ENCODE results near the gene ALPG. TPM values are rescaled to one million over a fixed set of nuclear protein-coding genes. Genes with fewer than 3 reads are reported as not detected.
"Not testable (repeated sequence)": the region's sequence is repeated elsewhere in the genome, so short reads cannot be mapped to it uniquely, and the experiment has no call there.

Gene ALPG
- total RNA-seq (2022), result 1.9 and 2.5 TPM in 2 replicates
- Bru-seq, nascent RNA, result percentile 18 among the genes with signal in this experiment
- not detected for BruChase-seq, experiment 1, labeled RNA remaining after a 2-hour chase
- BruChase-seq, experiment 2, labeled RNA remaining after a 6-hour chase, result percentile 44 among the genes with signal in this experiment
- long read RNA-seq, partial matches to known transcripts, result 0 of 2 reads
- long read RNA-seq, other reads (novel, unspliced or antisense), result 0 of 2 reads

DNA sequence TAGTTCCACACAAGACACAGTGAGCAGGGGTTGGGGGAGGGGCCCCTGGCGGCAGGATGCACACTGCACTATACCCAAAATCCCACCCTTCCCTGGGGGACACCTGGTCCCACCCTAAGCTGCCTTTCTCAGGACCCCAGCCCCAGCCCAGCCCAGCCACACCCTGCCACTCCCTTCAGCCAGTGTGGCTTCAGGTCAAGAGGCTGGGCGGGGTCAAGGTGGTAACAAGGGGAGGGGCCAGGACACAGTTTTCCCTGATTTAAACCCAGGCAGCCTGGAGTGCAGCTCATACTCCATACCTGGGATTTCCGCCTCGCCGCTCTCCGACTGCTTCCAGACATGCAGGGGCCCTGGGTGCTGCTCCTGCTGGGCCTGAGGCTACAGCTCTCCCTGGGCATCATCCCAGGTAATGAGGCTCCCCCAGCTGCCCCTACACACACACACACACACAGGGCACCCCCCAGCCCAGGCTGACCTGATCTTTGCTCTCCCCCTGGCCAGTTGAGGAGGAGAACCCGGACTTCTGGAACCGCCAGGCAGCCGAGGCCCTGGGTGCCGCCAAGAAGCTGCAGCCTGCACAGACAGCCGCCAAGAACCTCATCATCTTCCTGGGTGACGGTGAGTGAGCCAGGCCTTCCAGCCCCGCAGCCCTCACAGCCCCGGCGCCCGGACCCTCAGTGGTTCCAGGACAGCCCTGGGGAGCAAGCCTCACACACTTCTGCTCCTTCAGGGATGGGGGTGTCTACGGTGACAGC, at the start of gene ALPG:
ALPG (plus strand) TSS at position 289 of the 755 bp plus-strand sequence; CDS start at position 340, 51 bp downstream.
- POLR2A ChIA-PET, result no interaction called here
- H3K36me3 ChIP-seq (ENCODE audit: control insufficient read depth, insufficient read depth, low read length), result no peaks in the 10 kb centered on the region
- H3K9me3 Mint-ChIP-seq (ENCODE audit: unreplicated experiment), result no peaks in the 10 kb centered on the region
- TF ChIP-seq, protein P1, sequence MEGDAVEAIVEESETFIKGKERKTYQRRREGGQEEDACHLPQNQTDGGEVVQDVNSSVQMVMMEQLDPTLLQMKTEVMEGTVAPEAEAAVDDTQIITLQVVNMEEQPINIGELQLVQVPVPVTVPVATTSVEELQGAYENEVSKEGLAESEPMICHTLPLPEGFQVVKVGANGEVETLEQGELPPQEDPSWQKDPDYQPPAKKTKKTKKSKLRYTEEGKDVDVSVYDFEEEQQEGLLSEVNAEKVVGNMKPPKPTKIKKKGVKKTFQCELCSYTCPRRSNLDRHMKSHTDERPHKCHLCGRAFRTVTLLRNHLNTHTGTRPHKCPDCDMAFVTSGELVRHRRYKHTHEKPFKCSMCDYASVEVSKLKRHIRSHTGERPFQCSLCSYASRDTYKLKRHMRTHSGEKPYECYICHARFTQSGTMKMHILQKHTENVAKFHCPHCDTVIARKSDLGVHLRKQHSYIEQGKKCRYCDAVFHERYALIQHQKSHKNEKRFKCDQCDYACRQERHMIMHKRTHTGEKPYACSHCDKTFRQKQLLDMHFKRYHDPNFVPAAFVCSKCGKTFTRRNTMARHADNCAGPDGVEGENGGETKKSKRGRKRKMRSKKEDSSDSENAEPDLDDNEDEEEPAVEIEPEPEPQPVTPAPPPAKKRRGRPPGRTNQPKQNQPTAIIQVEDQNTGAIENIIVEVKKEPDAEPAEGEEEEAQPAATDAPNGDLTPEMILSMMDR (IDR thresholded peaks at IDR 0.05; ENCODE audit: insufficient read depth in 1 of 2, low read depth in 1 of 2, low read length in 1 of 2, severe bottlenecking in 1 of 2, unreplicated experiment in 1 of 2), result no peak
- no peaks in the 10 kb centered on the region for H3K36me3 Mint-ChIP-seq (ENCODE audit: insufficient read depth, unreplicated experiment)
- CTCF ChIA-PET, result no interaction called here
- H3K27me3 Mint-ChIP-seq (ENCODE audit: insufficient read depth, unreplicated experiment), result no peaks in the 10 kb centered on the region
- no peak within 1 kb of the TSS for H3K4me3 Mint-ChIP-seq (ENCODE audit: unreplicated experiment)
- no peak for DNase-seq
- no TSS peak for BruUV-seq (replicated peaks)
- intact Hi-C loops (cut with micrococcal nuclease; ENCODE audit: unreplicated experiment), result no loop called here
- no peaks in the 10 kb centered on the region for H3K27me3 ChIP-seq (replicated peaks; ENCODE audit: control insufficient read depth, insufficient read depth, low read length)
- no peak within 1 kb of the TSS for H3K27ac Mint-ChIP-seq (ENCODE audit: unreplicated experiment)
- H3K4me3 ChIP-seq (ENCODE audit: low read depth, low read length), result no peak within 1 kb of the TSS
- no peaks in the 10 kb centered on the region for H3K4me1 ChIP-seq
- H3K4me1 Mint-ChIP-seq (ENCODE audit: low read depth, unreplicated experiment), result no peaks in the 10 kb centered on the region
- no peaks in the 10 kb centered on the region for H3K9me3 ChIP-seq

DNA sequence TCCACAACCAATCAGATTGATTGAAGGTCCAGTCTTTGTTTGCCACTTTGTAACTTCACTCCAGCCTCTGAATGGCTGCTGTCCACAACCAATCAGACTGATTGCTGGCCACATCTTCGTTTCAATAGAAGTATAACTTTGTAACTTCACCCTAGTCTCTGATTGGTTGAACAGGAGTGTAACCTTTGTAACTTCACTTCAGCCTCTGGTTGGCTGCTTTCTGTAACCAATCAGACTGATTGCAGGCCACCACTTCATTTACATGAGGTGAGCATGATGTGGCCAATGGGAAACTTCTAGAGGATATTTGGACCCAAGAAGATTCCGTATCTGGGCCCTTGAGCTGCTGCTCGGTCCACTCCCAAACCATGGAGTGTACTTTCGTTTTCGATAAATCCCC, 45.0 kb upstream of the ALPG start:
- no peaks in the 10 kb centered on the region for H3K4me1 Mint-ChIP-seq (ENCODE audit: low read depth, unreplicated experiment)
- intact Hi-C loops (cut with micrococcal nuclease; ENCODE audit: unreplicated experiment), result no loop called here
- H3K36me3 Mint-ChIP-seq (ENCODE audit: insufficient read depth, unreplicated experiment), result no peaks in the 10 kb centered on the region
- no peaks in the 10 kb centered on the region for H3K27me3 Mint-ChIP-seq (ENCODE audit: insufficient read depth, unreplicated experiment)
- ChIA-PET POLR2A (no interaction called here), CTCF (no interaction called here)
- H3K4me3 ChIP-seq (ENCODE audit: low read depth, low read length), result no peak overlapping the region
- H3K4me1 ChIP-seq, result 0 out of 2 replicates have a peak, but pooled peaks cover 4% of the 10 kb centered on the region
- TF ChIP-seq, protein P1 (IDR thresholded peaks at IDR 0.05; ENCODE audit: insufficient read depth in 1 of 2, low read depth in 1 of 2, low read length in 1 of 2, severe bottlenecking in 1 of 2, unreplicated experiment in 1 of 2), result no peak
- no peaks in the 10 kb centered on the region for H3K27me3 ChIP-seq (replicated peaks; ENCODE audit: control insufficient read depth, insufficient read depth, low read length)
- H3K9me3 Mint-ChIP-seq (ENCODE audit: unreplicated experiment), result no peaks in the 10 kb centered on the region
- no peak overlapping the region for H3K4me3 Mint-ChIP-seq (ENCODE audit: unreplicated experiment)
- no TSS peak for BruUV-seq (replicated peaks)
- no peaks in the 10 kb centered on the region for H3K36me3 ChIP-seq (ENCODE audit: control insufficient read depth, insufficient read depth, low read length)
- DNase-seq, result peak in 1 of 2 experiments; percentile 1
- no peak overlapping the region for H3K27ac Mint-ChIP-seq (ENCODE audit: unreplicated experiment)
- no peaks in the 10 kb centered on the region for H3K9me3 ChIP-seq

DNA sequence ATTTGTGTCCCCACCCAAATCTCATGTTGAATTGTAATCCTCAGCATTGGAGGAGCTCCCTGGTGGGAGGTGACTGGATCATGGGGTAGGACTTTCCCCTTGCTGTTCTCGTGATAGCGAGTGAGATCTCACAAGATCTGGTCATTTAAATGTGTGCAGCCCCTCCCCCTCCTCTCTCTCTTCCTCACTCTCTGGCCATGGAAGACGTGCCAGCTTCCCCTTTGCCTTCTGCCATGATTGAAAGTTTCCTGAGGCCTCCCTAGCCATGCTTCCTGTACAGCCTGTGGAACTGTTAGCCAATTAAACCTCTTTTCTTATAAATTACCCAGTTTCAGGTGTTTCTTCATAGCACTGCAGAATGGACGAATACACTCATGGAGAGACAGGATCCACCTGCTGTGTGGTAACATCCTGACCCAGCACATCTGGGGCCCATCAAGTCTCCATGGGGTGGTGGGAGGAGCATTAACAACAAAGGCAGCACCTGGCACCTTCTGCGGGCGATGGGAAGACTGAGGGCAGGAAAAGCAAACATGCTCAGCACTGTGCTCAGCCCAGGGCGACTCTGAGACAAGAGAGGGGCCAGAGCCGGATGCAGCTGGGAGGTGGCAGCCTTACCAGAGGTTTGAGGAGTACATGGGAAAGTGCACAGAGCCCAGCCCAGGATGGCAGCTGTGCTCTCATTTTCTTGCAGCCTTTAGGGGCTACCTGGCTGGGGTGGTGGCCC, 44.3 kb upstream of the ALPG start:
- TF ChIP-seq, protein P1 (IDR thresholded peaks at IDR 0.05; ENCODE audit: insufficient read depth in 1 of 2, low read depth in 1 of 2, low read length in 1 of 2, severe bottlenecking in 1 of 2, unreplicated experiment in 1 of 2), result no peak
- Histone ChIP-seq H3K9me3 (no peaks in the 10 kb centered on the region), H3K4me3 (ENCODE audit: low read depth, low read length) (no peak overlapping the region), H3K27me3 (replicated peaks; ENCODE audit: control insufficient read depth, insufficient read depth, low read length) (no peaks in the 10 kb centered on the region), H3K36me3 (ENCODE audit: control insufficient read depth, insufficient read depth, low read length) (no peaks in the 10 kb centered on the region), H3K4me1 (0 out of 2 replicates have a peak, but pooled peaks cover 4% of the 10 kb centered on the region)
- H3K27me3 Mint-ChIP-seq (ENCODE audit: insufficient read depth, unreplicated experiment), result no peaks in the 10 kb centered on the region
- H3K4me1 Mint-ChIP-seq (ENCODE audit: low read depth, unreplicated experiment), result no peaks in the 10 kb centered on the region
- no peaks in the 10 kb centered on the region for H3K36me3 Mint-ChIP-seq (ENCODE audit: insufficient read depth, unreplicated experiment)
- no peak overlapping the region for H3K27ac Mint-ChIP-seq (ENCODE audit: unreplicated experiment)
- intact Hi-C loops (cut with micrococcal nuclease; ENCODE audit: unreplicated experiment), result no loop called here
- ChIA-PET POLR2A (no interaction called here), CTCF (no interaction called here)
- DNase-seq, result peak in 1 of 2 experiments; percentile 3
- H3K4me3 Mint-ChIP-seq (ENCODE audit: unreplicated experiment), result no peak overlapping the region
- BruUV-seq (replicated peaks), result no TSS peak
- H3K9me3 Mint-ChIP-seq (ENCODE audit: unreplicated experiment), result no peaks in the 10 kb centered on the region

DNA sequence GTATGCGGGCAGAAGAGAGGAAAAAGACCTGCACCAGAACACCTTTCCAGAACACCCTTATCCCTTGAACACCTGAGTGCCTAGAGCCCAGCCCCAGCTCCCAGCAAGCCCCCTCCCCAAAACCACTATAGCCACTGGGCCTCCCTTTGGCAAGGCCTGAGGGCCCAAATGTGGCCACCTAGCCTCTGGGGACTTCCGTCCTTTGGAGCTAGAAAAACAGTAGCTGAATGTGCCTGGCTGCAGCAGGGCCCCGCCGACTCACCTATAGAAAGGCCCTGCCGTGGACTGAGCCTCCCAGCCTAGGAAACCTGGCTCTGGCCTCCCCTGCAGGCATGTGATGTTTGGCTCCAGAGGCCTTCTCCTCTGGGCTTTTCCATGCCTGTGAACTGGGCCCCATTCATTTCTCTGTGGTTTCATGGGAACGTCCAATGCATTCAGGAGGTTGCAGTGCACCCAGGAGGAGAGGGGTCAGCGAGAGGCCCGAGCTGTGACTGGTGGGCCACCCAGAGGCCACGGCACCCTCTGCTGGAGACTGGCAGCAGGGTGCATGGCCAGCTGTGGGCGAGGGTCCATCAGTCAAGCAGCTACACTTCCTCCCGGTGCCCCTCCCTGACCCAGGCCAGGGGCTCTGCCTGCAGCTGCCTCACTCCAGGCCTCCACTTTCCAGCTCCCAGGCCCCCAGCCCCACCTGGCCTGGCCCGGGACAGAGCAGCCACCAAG, 43.4 kb upstream of the ALPG start:
- DNase-seq, result peak in 1 of 2 experiments; percentile 16
- H3K4me1 ChIP-seq; H3K27me3 Mint-ChIP-seq (ENCODE audit: insufficient read depth, unreplicated experiment); H3K4me3 Mint-ChIP-seq (ENCODE audit: unreplicated experiment); H3K4me3 ChIP-seq (ENCODE audit: low read depth, low read length); H3K4me1 Mint-ChIP-seq (ENCODE audit: low read depth, unreplicated experiment); intact Hi-C loops (cut with micrococcal nuclease; ENCODE audit: unreplicated experiment); H3K36me3 Mint-ChIP-seq (ENCODE audit: insufficient read depth, unreplicated experiment); BruUV-seq (replicated peaks); POLR2A ChIA-PET; H3K36me3 ChIP-seq (ENCODE audit: control insufficient read depth, insufficient read depth, low read length); H3K9me3 ChIP-seq; H3K9me3 Mint-ChIP-seq (ENCODE audit: unreplicated experiment); H3K27ac Mint-ChIP-seq (ENCODE audit: unreplicated experiment); H3K27me3 ChIP-seq (replicated peaks; ENCODE audit: control insufficient read depth, insufficient read depth, low read length): not testable (repeated sequence)
- CTCF ChIA-PET, result interaction anchor here (0.6 kb wide), 1 partner anchor 9 kb away, joined by 4 read pairs; no protein-coding TSS in a partner anchor

Data from Caco-2 (cell line).